Epithelial cell of proximal tubule (primary cell): ENCODE results near the gene AAGAB. TPM values are rescaled to one million over a fixed set of nuclear protein-coding genes. Genes with fewer than 3 reads are reported as not detected.

ENCODE experiments used
- DNase-seq: peaks from one replicate; pipeline ENCODE4 v3.0.0-alpha.2; 2011; ENCODE audit warnings: low read depth
- H3K4me3 ChIP-seq: 2 replicates; pipeline ENCODE4 v1.5.1; 2011; ENCODE audit warnings: low read depth, mild to moderate bottlenecking, low read length
- CTCF ChIP-seq: conservative IDR thresholded peaks from 2 replicates; pipeline ENCODE4 v1.5.1; 2012; ENCODE audit warnings: low read depth, mild to moderate bottlenecking, low read length
- total RNA-seq: library from RNA; depleted of rRNA; stranded (reverse); fragments of >200 nt; gene quantifications from 2 replicates; pipeline ENCODE4 v1.2.3, GENCODE V29; 2015

AAGAB gene
- total RNA-seq, 1 donor from 2014 or later: 41.5 TPM

GRCh38 chr15:67187351-67187854, 67.1 kb downstream of the AAGAB start:
- no peak for TF ChIP-seq CTCF
- no peak for DNase-seq
- no peak overlapping the region for H3K4me3 ChIP-seq

- no peak for DNase-seq
- no peak for TF ChIP-seq CTCF
Measured at GRCh38 chr15:67186688-67187087, 67.8 kb downstream of the AAGAB start.

DNA sequence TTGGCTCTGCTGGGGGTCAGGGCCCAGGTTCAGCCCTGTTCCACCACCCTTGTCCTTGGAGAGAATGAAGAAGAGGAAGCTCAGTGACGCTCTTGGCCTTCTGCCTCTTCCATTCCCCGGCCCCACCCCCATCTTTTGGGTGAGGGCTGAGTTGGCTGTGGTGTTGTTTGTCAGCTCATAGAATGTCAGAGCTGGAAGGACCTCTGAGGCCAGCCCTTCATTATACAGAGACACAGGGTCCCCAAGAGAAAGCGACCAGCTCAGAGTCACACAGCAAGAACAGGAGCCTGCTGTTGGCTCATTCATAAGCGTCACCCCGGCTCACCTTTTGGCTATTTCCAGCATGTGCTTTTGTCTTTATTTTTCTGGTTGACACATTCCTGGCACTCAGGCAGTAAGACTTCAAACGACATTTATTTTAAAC, 68.2 kb downstream of the AAGAB start:
- TF ChIP-seq CTCF: no peak
- no peak overlapping the region for H3K4me3 ChIP-seq
- DNase-seq: no peak

More at GRCh38 chr15:67186688-67187087, 67.8 kb downstream of the AAGAB start:
- no peak overlapping the region for H3K4me3 ChIP-seq

- DNase-seq: no peak
- TF ChIP-seq CTCF: no peak
Measured at GRCh38 chr15:67185621-67186225, 68.7 kb downstream of the AAGAB start.

DNA sequence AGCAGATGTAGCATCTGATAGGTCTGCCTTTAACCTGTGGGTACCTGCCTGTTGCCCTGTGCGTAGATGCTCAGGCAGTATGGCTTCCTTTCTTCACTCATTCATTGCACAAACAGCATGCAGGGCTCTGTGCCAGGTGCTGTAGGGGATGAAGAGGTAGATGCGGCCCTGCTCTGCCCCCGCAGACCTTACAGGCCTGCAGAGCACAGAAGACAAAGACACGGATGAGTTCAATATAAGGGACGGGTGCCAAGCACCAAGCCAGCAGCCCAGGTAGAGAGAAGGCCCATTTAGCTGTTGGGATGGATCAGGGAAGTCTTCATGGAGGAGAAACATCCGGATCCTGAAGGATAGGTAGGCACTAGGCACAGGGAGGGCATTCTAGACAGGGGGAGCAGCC, 69.4 kb downstream of the AAGAB start:
- no peak for DNase-seq
- no peak overlapping the region for H3K4me3 ChIP-seq
- no peak for TF ChIP-seq CTCF

More at GRCh38 chr15:67185621-67186225, 68.7 kb downstream of the AAGAB start:
- no peak overlapping the region for H3K4me3 ChIP-seq

DNA sequence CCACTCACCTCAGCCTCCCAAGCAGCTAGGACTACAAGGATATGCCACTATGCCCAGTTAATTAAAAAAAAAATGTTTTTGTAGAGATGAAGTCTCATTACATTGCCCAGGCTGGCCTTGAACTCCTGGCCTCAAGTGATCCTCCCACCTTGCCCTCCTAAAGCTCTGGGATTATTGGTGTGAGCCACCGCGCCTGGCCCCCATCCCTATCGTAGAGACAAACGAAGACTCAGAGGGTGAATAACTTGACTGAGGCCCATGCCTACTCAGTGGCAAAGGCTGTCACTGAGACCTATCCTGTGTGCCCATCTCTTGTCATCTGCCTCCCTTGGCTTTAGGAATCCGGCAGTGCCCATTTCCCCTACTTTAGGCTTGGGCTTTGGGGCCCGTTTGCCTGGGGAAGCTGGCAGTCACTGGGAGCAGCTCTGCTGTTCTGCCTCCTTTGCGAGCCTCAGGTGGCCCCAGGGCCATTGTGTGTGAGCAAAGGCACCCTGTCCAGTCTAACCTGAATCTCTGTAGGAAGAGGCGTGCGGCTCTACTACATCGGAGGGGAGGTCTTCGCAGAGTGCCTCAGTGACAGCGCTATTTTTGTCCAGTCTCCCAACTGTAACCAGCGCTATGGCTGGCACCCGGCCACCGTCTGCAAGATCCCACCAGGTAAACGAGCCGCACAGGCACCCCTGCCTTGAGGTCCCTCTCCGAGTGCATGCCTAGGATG, 70.1 kb downstream of the AAGAB start:
- H3K4me3 ChIP-seq: no peak overlapping the region
- no peak for DNase-seq
- TF ChIP-seq CTCF: no peak
